Ascending aorta (tissue), 2 donors: ENCODE data around the gene IRAK4. TPM values are rescaled to one million over a fixed set of nuclear protein-coding genes. Genes with fewer than 3 reads are reported as not detected.

ENCODE experiments used
- DNase-seq, 2 donors: peaks; one replicate each; pipeline ENCODE4 v3.0.0-alpha.2; 2019; ENCODE audit warnings: low spot score in 2 of 2
- H3K27ac ChIP-seq, 2 donors: fragments of 200-600 bp; sonication (generic); one replicate each; pipeline ENCODE4 v1.5.1; 2016 to 2017; ENCODE audit warnings: mild to moderate bottlenecking in 1 of 2
- H3K27me3 ChIP-seq: fragments of 200-600 bp; sonication (generic); one replicate; pipeline ENCODE4 v1.5.1; 2017
- H3K36me3 ChIP-seq, 2 donors: fragments of 200-600 bp; sonication (generic); one replicate each; pipeline ENCODE4 v1.5.1; 2016
- H3K4me1 ChIP-seq, 2 donors: fragments of 200-600 bp; sonication (generic); one replicate each; pipeline ENCODE4 v1.5.1; 2016 to 2017; ENCODE audit warnings: mild to moderate bottlenecking in 1 of 2
- H3K4me3 ChIP-seq, 2 donors: fragments of 200-600 bp; sonication (generic); one replicate each; pipeline ENCODE4 v1.5.1; 2016 to 2017; ENCODE audit warnings: mild to moderate bottlenecking in 1 of 2
- H3K9me3 ChIP-seq, 2 donors: fragments of 200-600 bp; sonication (generic); one replicate each; pipeline ENCODE4 v1.5.1; 2016
- CTCF ChIP-seq, 3 experiments: fragments of 200-600 bp in 2 of 3; fragments of 450-650 bp in 1 of 3; sonication (generic) in 2 of 3; IDR thresholded peaks; one replicate each; pipeline ENCODE4 v1.5.1; 2016 to 2019; ENCODE audit warnings: antibody characterized with exemption in 3 of 3, mild to moderate bottlenecking in 1 of 3, moderate library complexity in 1 of 3
- intact Hi-C: fragments of 100-400 bp; cut with DNase I; formaldehyde crosslinking; loops from one replicate; pipeline ENCODE4 v1.15.1; 2023
- total RNA-seq: library from RNA; depleted of rRNA; stranded (reverse); fragments of >200 nt; gene quantifications from one replicate; pipeline ENCODE4 v1.1.0, GENCODE V29; 2016

IRAK4 gene
- total RNA-seq, 1 donor from 2014 or later: 7.3 TPM

GRCh38 chr12:43807386-43807785 lies 48.6 kb downstream of the IRAK4 start:
- no peak for DNase-seq
- TF ChIP-seq CTCF (IDR thresholded peaks at IDR 0.05): no peak
- Histone ChIP-seq H3K27ac (no peak overlapping the region), H3K9me3 (no peaks in the 10 kb centered on the region), H3K4me3 (no peak overlapping the region), H3K4me1 (peaks cover 0 to 9% of the 10 kb centered on the region in 2 donors), H3K27me3 (no peaks in the 10 kb centered on the region), H3K36me3 (peaks cover 0 to 10% of the 10 kb centered on the region in 2 donors)
- intact Hi-C loops: loop anchor here (10.0 kb wide), 1 partner anchor 1607 kb away; no protein-coding TSS in a partner anchor

GRCh38 chr12:43812057-43812456 lies 53.3 kb downstream of the IRAK4 start:
- H3K27me3 ChIP-seq: no peaks in the 10 kb centered on the region
- no peak overlapping the region for H3K4me3 ChIP-seq
- H3K27ac ChIP-seq: no peak overlapping the region
- no peaks in the 10 kb centered on the region for H3K9me3 ChIP-seq
- no peak for TF ChIP-seq CTCF (IDR thresholded peaks at IDR 0.05)
- no peaks in the 10 kb centered on the region for H3K4me1 ChIP-seq
- DNase-seq: no peak
- intact Hi-C loops: no loop called here
- H3K36me3 ChIP-seq: no peaks in the 10 kb centered on the region

DNA sequence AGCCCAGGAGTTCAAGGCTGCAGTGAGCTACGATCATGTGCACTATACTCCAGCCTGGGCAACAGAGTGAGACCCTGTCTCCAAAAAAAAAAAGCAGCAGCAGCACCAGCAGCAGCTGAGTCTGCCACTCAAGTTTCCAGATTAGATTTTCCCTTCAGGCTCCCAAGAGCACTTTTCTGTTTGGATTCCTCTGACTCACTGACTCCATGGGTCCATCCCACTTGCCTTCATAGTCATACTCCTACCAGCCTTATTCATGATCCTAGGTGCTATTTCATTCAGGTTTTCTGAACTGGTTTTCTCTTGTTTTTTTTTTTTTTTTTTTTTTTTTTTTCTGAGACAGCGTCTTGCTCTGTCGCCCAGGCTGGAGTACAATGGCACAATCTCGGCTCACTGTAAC lies 54.2 kb downstream of the IRAK4 start:
- TF ChIP-seq CTCF (IDR thresholded peaks at IDR 0.05): no peak
- H3K36me3 ChIP-seq: no peaks in the 10 kb centered on the region
- intact Hi-C loops: no loop called here
- H3K4me3 ChIP-seq: no peak overlapping the region
- H3K4me1 ChIP-seq: no peaks in the 10 kb centered on the region
- H3K27me3 ChIP-seq: no peaks in the 10 kb centered on the region
- H3K9me3 ChIP-seq: no peaks in the 10 kb centered on the region
- no peak overlapping the region for H3K27ac ChIP-seq
- no peak for DNase-seq

DNA sequence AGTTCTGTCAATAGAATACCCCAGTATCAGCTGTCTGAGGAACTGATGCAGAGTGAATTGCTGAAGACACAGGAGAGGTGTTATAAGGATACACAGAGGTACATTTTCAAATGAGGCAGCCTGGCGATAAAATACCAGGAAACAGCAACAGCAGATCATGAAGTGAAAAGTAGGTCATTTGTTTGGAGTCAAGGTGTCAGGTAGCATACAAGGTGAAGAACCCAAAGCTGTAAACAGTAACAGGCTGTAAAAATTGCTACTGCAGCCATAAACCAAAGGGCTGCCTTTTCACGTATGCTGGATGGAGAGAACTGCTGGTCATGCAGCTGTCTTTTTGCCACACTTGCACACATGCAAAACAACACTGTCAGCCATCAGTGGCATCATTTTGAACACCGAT lies 56.7 kb downstream of the IRAK4 start:
- intact Hi-C loops: no loop called here
- no peak for TF ChIP-seq CTCF (IDR thresholded peaks at IDR 0.05)
- no peaks in the 10 kb centered on the region for H3K4me1 ChIP-seq
- no peaks in the 10 kb centered on the region for H3K36me3 ChIP-seq
- DNase-seq: no peak
- no peak overlapping the region for H3K4me3 ChIP-seq
- no peaks in the 10 kb centered on the region for H3K27me3 ChIP-seq
- no peak overlapping the region for H3K27ac ChIP-seq
- no peaks in the 10 kb centered on the region for H3K9me3 ChIP-seq

GRCh38 chr12:43816168-43816567 lies 57.4 kb downstream of the IRAK4 start:
- intact Hi-C loops: no loop called here
- H3K4me1 ChIP-seq: no peaks in the 10 kb centered on the region
- no peak overlapping the region for H3K4me3 ChIP-seq
- TF ChIP-seq CTCF (IDR thresholded peaks at IDR 0.05): no peak
- H3K27me3 ChIP-seq: no peaks in the 10 kb centered on the region
- H3K27ac ChIP-seq: no peak overlapping the region
- no peak for DNase-seq
- no peaks in the 10 kb centered on the region for H3K36me3 ChIP-seq
- H3K9me3 ChIP-seq: no peaks in the 10 kb centered on the region

GRCh38 chr12:43824207-43824775 lies 65.5 kb downstream of the IRAK4 start:
- Histone ChIP-seq H3K27ac (no peak overlapping the region), H3K9me3 (no peaks in the 10 kb centered on the region), H3K4me3 (no peak overlapping the region), H3K27me3 (no peaks in the 10 kb centered on the region), H3K36me3 (no peaks in the 10 kb centered on the region), H3K4me1 (no peaks in the 10 kb centered on the region)
- DNase-seq: no peak
- intact Hi-C loops: no loop called here
- TF ChIP-seq CTCF (IDR thresholded peaks at IDR 0.05): no peak
